T-cell (primary cell): ENCODE measurements around the gene STAT1. TPM values are rescaled to one million over a fixed set of nuclear protein-coding genes. Genes with fewer than 3 reads are reported as not detected.

Source experiments
- ATAC-seq, 4 experiments: fragments of 200-7000 bp in 3 of 4; fragments of 150-1000 bp in 1 of 4; cut with Tn5 transposase; replicated peaks in 1 of 4; 1 replicate in 3 of 4; 2 replicates in 1 of 4; pipeline ENCODE4 v1.10.0; 2021; ENCODE audit warnings: moderate library complexity in 3 of 4, mild to moderate bottlenecking in 2 of 4, moderate number of reproducible peaks in 1 of 4
- CTCF ChIA-PET, 2 donors: fragments of 300-600 bp; sonication (Branson Sonifier 250); formaldehyde crosslinking; loops; one replicate each; lab custom pipeline; 2022; ENCODE audit warnings: antibody characterized with exemption in 2 of 2; lab: Charles Lee
- POLR2A ChIA-PET, 2 donors: fragments of 300-600 bp; sonication (Branson Sonifier 250); formaldehyde crosslinking; loops; one replicate each; lab custom pipeline; 2022; ENCODE audit warnings: antibody characterized with exemption in 2 of 2; lab: Charles Lee
- DNase-seq, 35 experiments: peaks; one replicate each; pipeline versions ENCODE4 v3.0.0 to v3.0.0-alpha.2; 2013 to 2023
- H3K27ac ChIP-seq: one replicate; pipeline ENCODE4 v1.5.1; 2013; ENCODE audit warnings: low read length
- H3K27me3 ChIP-seq, 2 experiments: replicated peaks in 1 of 2; 1 replicate in 1 of 2; 2 replicates in 1 of 2; pipeline versions ENCODE4 v1.6.1 to v1.7.0; 2013; ENCODE audit warnings: low read length in 1 of 2, mixed read lengths in 1 of 2; ENCODE audit not compliant: control insufficient read depth in 2 of 2, insufficient read depth in 2 of 2; ENCODE audit errors: extremely low read depth in 1 of 2
- H3K36me3 ChIP-seq, 2 donors: 1 replicate in 1 of 2; 2 replicates in 1 of 2; pipeline versions ENCODE4 v1.6.1 to v1.7.0; 2013; ENCODE audit warnings: low read length in 1 of 2; ENCODE audit not compliant: control insufficient read depth in 2 of 2, insufficient read depth in 1 of 2; ENCODE audit errors: extremely low read depth in 1 of 2
- H3K4me1 ChIP-seq, 2 experiments: 1 replicate in 1 of 2; 2 replicates in 1 of 2; pipeline versions ENCODE4 v1.6.1 to v1.7.0; 2013; ENCODE audit warnings: low read length in 2 of 2, mixed read lengths in 1 of 2; ENCODE audit not compliant: insufficient read depth in 2 of 2, control insufficient read depth in 1 of 2; ENCODE audit errors: extremely low read depth in 1 of 2
- H3K4me3 ChIP-seq, 2 donors: 1 replicate in 1 of 2; 2 replicates in 1 of 2; pipeline versions ENCODE4 v1.5.1 to v1.7.0; 2013; ENCODE audit warnings: mild to moderate bottlenecking in 2 of 2, low read length in 1 of 2, moderate library complexity in 1 of 2; ENCODE audit not compliant: control insufficient read depth in 1 of 2; ENCODE audit errors: extremely low read depth in 1 of 2
- H3K9me3 ChIP-seq: 2 replicates; pipeline ENCODE4 v1.7.0; 2013
- H3K27ac Mint-ChIP-seq, 2 donors: one replicate each; pipeline ENCODE4 v1.8.0; 2020 to 2021; ENCODE audit warnings: mild to moderate bottlenecking in 2 of 2, mixed read lengths in 2 of 2
- H3K27me3 Mint-ChIP-seq, 2 donors: one replicate each; pipeline ENCODE4 v1.8.0; 2021 to 2022; ENCODE audit warnings: mixed read lengths in 2 of 2
- H3K36me3 Mint-ChIP-seq: one replicate; pipeline ENCODE4 v1.8.0; 2021; ENCODE audit warnings: mixed read lengths
- H3K4me1 Mint-ChIP-seq, 3 donors: one replicate each; pipeline ENCODE4 v1.8.0; 2020 to 2022; ENCODE audit warnings: mixed read lengths in 3 of 3, mild to moderate bottlenecking in 1 of 3
- H3K4me3 Mint-ChIP-seq, 3 donors: one replicate each; pipeline ENCODE4 v1.8.0; 2020 to 2022; ENCODE audit warnings: mild to moderate bottlenecking in 3 of 3, mixed read lengths in 3 of 3, moderate library complexity in 3 of 3
- H3K9me3 Mint-ChIP-seq, 3 donors: one replicate each; pipeline ENCODE4 v1.8.0; 2020 to 2022; ENCODE audit warnings: mixed read lengths in 3 of 3
- WGBS: methylation state at CpG from one replicate; pipeline ENCODE4 v1.1.5; 2013; ENCODE audit warnings: missing lambda C conversion rate; ENCODE audit not compliant: insufficient coverage; 5-methylcytosine and 5-hydroxymethylcytosine counted together
- total RNA-seq, 35 experiments: library from RNA in 6 of 35; stranded (reverse) in 6 of 35; fragments of 120-200 nt in 1 of 35; gene quantifications; one replicate each; pipeline versions ENCODE4 v1.2.1 to v1.2.4 and lab custom pipeline; 2013 to 2026

The STAT1 gene
- total RNA-seq, 5 donors from 2014 or later (not counting 1 experiment from before 2014, with no cell fraction given) = 77.6 to 229 (median 152) TPM

DNA sequence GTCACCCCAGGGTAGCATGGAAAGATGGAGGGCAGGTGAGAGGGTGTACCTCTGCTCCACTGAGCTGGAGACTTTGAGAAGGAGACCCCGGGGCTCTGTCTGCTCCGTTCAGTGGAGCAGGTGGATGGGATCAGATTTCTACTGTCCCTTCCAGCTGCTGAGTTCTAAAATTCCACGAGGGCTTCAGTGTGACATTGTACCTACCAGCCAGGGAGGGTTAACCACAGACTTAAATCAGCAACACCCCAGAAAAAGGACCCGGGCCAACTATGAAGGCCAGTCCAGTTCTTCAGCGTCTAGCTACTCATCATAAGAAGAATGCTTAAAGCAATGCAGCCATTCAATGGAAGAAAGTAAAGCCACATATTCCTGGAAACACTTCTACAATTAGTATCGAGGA is 23.8 kb downstream of the STAT1 start:
- Histone ChIP-seq H3K36me3 (peaks cover 34 to 97% of the 10 kb centered on the region in 2 donors), H3K27ac (no peak overlapping the region), H3K4me3 (no peak overlapping the region), H3K9me3 (no peaks in the 10 kb centered on the region), H3K27me3 (no peaks in the 10 kb centered on the region), H3K4me1 (peaks cover 0 to 10% of the 10 kb centered on the region in 2 experiments)
- DNase-seq (no peak), ATAC-seq (no peak)
- H3K9me3 Mint-ChIP-seq = no peaks in the 10 kb centered on the region
- CTCF ChIA-PET = no interaction called here
- no CpG with 5 or more reads among the region's 6 CpGs for WGBS
- H3K4me3 Mint-ChIP-seq = peak overlapping the region in 1 of 3 donors; percentile 13
- H3K27me3 Mint-ChIP-seq = no peaks in the 10 kb centered on the region
- peak overlapping the region; percentile 34 to 76 for H3K27ac Mint-ChIP-seq
- peaks cover 75% of the 10 kb centered on the region for H3K36me3 Mint-ChIP-seq
- H3K4me1 Mint-ChIP-seq = peaks cover 41 to 74% (median 45%) of the 10 kb centered on the region in 3 donors
- POLR2A ChIA-PET = interaction anchor here in 1 of 2 donors (0.6 kb wide), 1 partner anchor 30 kb away, joined by 4 read pairs; no protein-coding TSS in a partner anchor

GRCh38 chr2:190988910-190989309 is 25.1 kb downstream of the STAT1 start:
- Histone ChIP-seq H3K9me3 (no peaks in the 10 kb centered on the region), H3K4me3 (no peak overlapping the region), H3K4me1 (peaks cover 0 to 10% of the 10 kb centered on the region in 2 experiments), H3K27me3 (no peaks in the 10 kb centered on the region), H3K36me3 (peaks cover 30 to 98% of the 10 kb centered on the region in 2 donors), H3K27ac (peak overlapping the region; percentile 1)
- Mint-ChIP-seq H3K27me3 (no peaks in the 10 kb centered on the region), H3K9me3 (no peaks in the 10 kb centered on the region), H3K4me1 (peaks cover 43 to 77% (median 45%) of the 10 kb centered on the region in 3 donors), H3K27ac (peak overlapping the region; percentile 55 to 67), H3K4me3 (no peak overlapping the region), H3K36me3 (peaks cover 78% of the 10 kb centered on the region)
- DNase-seq (no peak), ATAC-seq (no peak)
- 85% methylated on average over 2 of the region's 3 CpGs for WGBS
- POLR2A ChIA-PET = interaction anchor here in 1 of 2 donors (0.6 kb wide), 2 partner anchors 25 to 1215 kb away, joined by 4 read pairs; no protein-coding TSS in a partner anchor
- CTCF ChIA-PET = interaction anchor here in 1 of 2 donors (0.7 kb wide), 1 partner anchor 56 kb away, joined by 3 read pairs; no protein-coding TSS in a partner anchor

- CTCF ChIA-PET = interaction anchor here (0.6 to 0.9 kb wide), 2 partner anchors 55 to 84 kb away, joined by 3 to 4 read pairs; no protein-coding TSS in a partner anchor
- Mint-ChIP-seq H3K27me3 (no peaks in the 10 kb centered on the region), H3K4me3 (no peak overlapping the region), H3K36me3 (peaks cover 76% of the 10 kb centered on the region), H3K4me1 (peaks cover 40 to 77% (median 42%) of the 10 kb centered on the region in 3 donors), H3K9me3 (no peaks in the 10 kb centered on the region), H3K27ac (peak overlapping the region; percentile 61 to 84)
- WGBS = 100% methylated on average over 3 of the region's 5 CpGs
- DNase-seq (no peak), ATAC-seq (no peak)
- peaks cover 30 to 98% of the 10 kb centered on the region in 2 donors for H3K36me3 ChIP-seq
- no peak overlapping the region for H3K4me3 ChIP-seq
- H3K4me1 ChIP-seq = peaks cover 0 to 10% of the 10 kb centered on the region in 2 experiments
- no peak overlapping the region for H3K27ac ChIP-seq
- POLR2A ChIA-PET = interaction anchor here (0.6 to 1.2 kb wide), 4 partner anchors 8 to 262 kb away, joined by 3 read pairs; no protein-coding TSS in a partner anchor
- H3K27me3 ChIP-seq = no peaks in the 10 kb centered on the region
- no peaks in the 10 kb centered on the region for H3K9me3 ChIP-seq
Measured at GRCh38 chr2:190987938-190988337, 26.0 kb downstream of the STAT1 start.

- H3K27ac Mint-ChIP-seq = no peak overlapping the region
- Histone ChIP-seq H3K36me3 (peaks cover 30 to 99% of the 10 kb centered on the region in 2 donors), H3K4me1 (peaks cover 0 to 10% of the 10 kb centered on the region in 2 experiments), H3K4me3 (no peak overlapping the region), H3K9me3 (no peaks in the 10 kb centered on the region), H3K27ac (no peak overlapping the region), H3K27me3 (no peaks in the 10 kb centered on the region)
- peaks cover 82% of the 10 kb centered on the region for H3K36me3 Mint-ChIP-seq
- no peak overlapping the region for H3K4me3 Mint-ChIP-seq
- H3K9me3 Mint-ChIP-seq = no peaks in the 10 kb centered on the region
- ATAC-seq = no peak
- ChIA-PET CTCF (interaction anchor here in 1 of 2 donors (0.6 to 0.9 kb wide), 2 partner anchors 30 to 54 kb away, joined by 3 read pairs; no protein-coding TSS in a partner anchor), POLR2A (interaction anchor here (0.6 to 1.2 kb wide), 3 partner anchors 9 to 263 kb away, joined by 3 read pairs; no protein-coding TSS in a partner anchor)
- WGBS = no CpG with 5 or more reads among the region's 1 CpG
- no peaks in the 10 kb centered on the region for H3K27me3 Mint-ChIP-seq
- peaks cover 48 to 79% (median 49%) of the 10 kb centered on the region in 3 donors for H3K4me1 Mint-ChIP-seq
- DNase-seq = no peak
Measured at GRCh38 chr2:190987116-190987515, 26.9 kb downstream of the STAT1 start.

- ChIA-PET POLR2A (no interaction called here), CTCF (no interaction called here)
- H3K4me1 Mint-ChIP-seq = peaks cover 52 to 84% (median 56%) of the 10 kb centered on the region in 3 donors
- H3K27ac Mint-ChIP-seq = peak overlapping the region; percentile 55 to 67
- peak in 1 of 4 experiments; percentile 24 for ATAC-seq
- Histone ChIP-seq H3K4me3 (no peak overlapping the region), H3K4me1 (peaks cover 0 to 12% of the 10 kb centered on the region in 2 experiments), H3K27ac (no peak overlapping the region), H3K36me3 (peaks cover 30 to 99% of the 10 kb centered on the region in 2 donors), H3K9me3 (no peaks in the 10 kb centered on the region), H3K27me3 (no peaks in the 10 kb centered on the region)
- no peaks in the 10 kb centered on the region for H3K9me3 Mint-ChIP-seq
- 70% methylated on average over 10 of the region's 13 CpGs for WGBS
- no peaks in the 10 kb centered on the region for H3K27me3 Mint-ChIP-seq
- H3K4me3 Mint-ChIP-seq = peak overlapping the region in 1 of 3 donors; percentile 6
- peaks cover 86% of the 10 kb centered on the region for H3K36me3 Mint-ChIP-seq
- peak in 12 of 35 experiments; percentile 13 to 45 (median 21) for DNase-seq
Measured at GRCh38 chr2:190986221-190986953, 27.6 kb downstream of the STAT1 start.

DNA sequence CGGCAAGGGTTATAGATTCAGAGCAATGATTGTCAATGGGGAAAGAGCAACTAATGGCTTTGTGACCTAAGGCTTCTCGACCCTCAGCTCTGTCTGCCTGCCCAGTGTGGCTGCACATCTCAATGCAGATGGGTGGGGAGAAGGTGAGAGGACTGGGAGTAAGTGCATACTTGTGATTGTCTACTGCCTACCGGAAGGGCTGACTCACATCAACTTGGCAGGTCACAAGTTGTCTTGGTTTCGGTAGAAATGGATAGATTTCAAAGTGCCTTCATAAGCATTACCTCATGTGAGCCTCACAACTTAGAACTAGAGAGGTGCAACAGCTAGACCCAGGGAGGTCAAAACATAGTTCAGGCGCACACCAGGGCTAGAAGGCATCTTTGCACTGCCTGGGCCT is 29.4 kb downstream of the STAT1 start:
- no peak overlapping the region for H3K4me3 Mint-ChIP-seq
- H3K4me3 ChIP-seq = no peak overlapping the region
- 85% methylated on average over 2 of the region's 5 CpGs for WGBS
- H3K4me1 Mint-ChIP-seq = peaks cover 65 to 85% (median 67%) of the 10 kb centered on the region in 3 donors
- H3K36me3 Mint-ChIP-seq = peaks cover 88% of the 10 kb centered on the region
- DNase-seq = no peak
- no peaks in the 10 kb centered on the region for H3K27me3 ChIP-seq
- no peaks in the 10 kb centered on the region for H3K9me3 ChIP-seq
- H3K36me3 ChIP-seq = peaks cover 30 to 99% of the 10 kb centered on the region in 2 donors
- H3K4me1 ChIP-seq = peaks cover 3 to 23% of the 10 kb centered on the region in 2 experiments
- no peak overlapping the region for H3K27ac ChIP-seq
- H3K27me3 Mint-ChIP-seq = no peaks in the 10 kb centered on the region
- no peaks in the 10 kb centered on the region for H3K9me3 Mint-ChIP-seq
- POLR2A ChIA-PET = no interaction called here
- H3K27ac Mint-ChIP-seq = peak overlapping the region; percentile 75 to 79
- ATAC-seq = peak in 3 of 4 experiments; percentile 38 to 69 (median 56)
- CTCF ChIA-PET = interaction anchor here (0.8 to 1.6 kb wide), 3 partner anchors 12 to 66 kb away, joined by 3 to 4 read pairs (median 3); no protein-coding TSS in a partner anchor
